Panc1 (cell line): ENCODE measurements around the gene TMEM212. TPM values are rescaled to one million over a fixed set of nuclear protein-coding genes. Genes with fewer than 3 reads are reported as not detected.
A peak's percentile ranks its signal among the peaks of the same experiment; 100 is the strongest.

ENCODE experiments used
- ATAC-seq: fragments of 200-7000 bp; cut with Tn5 transposase; 2 replicates; pipeline ENCODE4 v1.9.1; 2020; ENCODE audit warnings: mild to moderate bottlenecking, moderate library complexity
- Bru-seq: library from RNA; stranded (reverse); fragments of 400-500 nt; gene quantifications from one replicate; lab custom pipeline; 2021; lab: Mats Ljungman, UMichigan
- BruChase-seq, 2 experiments: library from RNA; stranded (reverse); fragments of 400-500 nt; gene quantifications; one replicate each; lab custom pipeline; 2021; lab: Mats Ljungman, UMichigan
- BruUV-seq: library from RNA; stranded (reverse); fragments of 400-500 nt; replicated peaks from 2 replicates; lab custom pipeline; 2021; lab: Mats Ljungman, UMichigan
- CTCF ChIA-PET: fragments of 300-600 bp; sonication (Branson Sonifier 250); formaldehyde crosslinking; loops from one replicate; lab custom pipeline; 2022; ENCODE audit warnings: antibody characterized with exemption; lab: Charles Lee
- POLR2A ChIA-PET: fragments of 300-600 bp; sonication (Branson Sonifier 250); formaldehyde crosslinking; loops from one replicate; lab custom pipeline; 2022; ENCODE audit warnings: antibody characterized with exemption; lab: Charles Lee
- DNase-seq: peaks from one replicate; pipeline ENCODE4 v3.0.0-alpha.2; 2010; ENCODE audit warnings: low read depth, low spot score
- H3K27ac ChIP-seq: 2 replicates; pipeline ENCODE4 v1.5.1; 2011; ENCODE audit warnings: mild to moderate bottlenecking, low read length, inconsistent platforms
- H3K27me3 ChIP-seq: fragments of 200-500 bp; sonication (Bioruptor generic); 2 replicates; pipeline ENCODE4 v1.6.0; 2014; ENCODE audit warnings: low read length, inconsistent platforms; ENCODE audit not compliant: control insufficient read depth, insufficient read depth
- H3K36me3 ChIP-seq: fragments of 200-500 bp; sonication (Bioruptor generic); 2 replicates; pipeline ENCODE4 v1.5.1; 2014; ENCODE audit warnings: inconsistent platforms, mild to moderate bottlenecking, low read length, moderate library complexity; ENCODE audit not compliant: control insufficient read depth, insufficient read depth
- H3K4me1 ChIP-seq: 2 replicates; pipeline ENCODE4 v1.5.1; 2011; ENCODE audit warnings: inconsistent platforms, mild to moderate bottlenecking, low read length, moderate library complexity; ENCODE audit not compliant: control insufficient read depth, insufficient read depth
- H3K4me3 ChIP-seq, 2 experiments: 2 replicates each; pipeline ENCODE4 v1.5.1; 2011 to 2012; ENCODE audit warnings: low read depth in 2 of 2, low read length in 2 of 2, mild to moderate bottlenecking in 2 of 2, inconsistent platforms in 1 of 2, moderate library complexity in 1 of 2
- H3K9me3 ChIP-seq: fragments of 200-500 bp; sonication (Bioruptor generic); 2 replicates; pipeline ENCODE4 v1.5.1; 2014; ENCODE audit warnings: low read depth, mild to moderate bottlenecking, inconsistent platforms, low read length, moderate library complexity; ENCODE audit not compliant: control insufficient read depth, insufficient read depth
- CTCF ChIP-seq: fragments of 450-650 bp; IDR thresholded peaks from 2 replicates; pipeline ENCODE4 v1.5.1; 2017; ENCODE audit warnings: mild to moderate bottlenecking
- POLR2AphosphoS5 ChIP-seq: IDR thresholded peaks from 2 replicates; pipeline ENCODE4 v1.6.1; 2012; ENCODE audit warnings: mild to moderate bottlenecking, low read depth, low read length, moderate library complexity
- SIN3A ChIP-seq: IDR thresholded peaks from 2 replicates; pipeline ENCODE4 v1.6.1; 2012; ENCODE audit warnings: low read depth, mild to moderate bottlenecking, low read length, moderate library complexity, borderline replicate concordance; ENCODE audit not compliant: insufficient read depth
- TCF7L2 ChIP-seq: IDR thresholded peaks from 2 replicates; pipeline ENCODE4 v1.6.1; 2011; ENCODE audit warnings: mild to moderate bottlenecking, low read depth, low read length, inconsistent platforms
- in situ Hi-C: cut with HindIII; loops from 2 replicates; pipeline ENCODE4 v1.10.0; 2016; ENCODE audit warnings: low sequenced_read_pairs, low pct_unique_long_range_greater_than_20kb
- intact Hi-C: fragments of 100-400 bp; cut with micrococcal nuclease; formaldehyde crosslinking; loops from one replicate; pipeline ENCODE4 v1.10.0; 2022; ENCODE audit not compliant: unreplicated experiment
- long read RNA-seq: library from polyadenylated mRNA; unstranded; transcript quantifications from one replicate; pipeline ENCODE4 v2.0.0, GENCODE V29; 2021; ENCODE audit not compliant: unreplicated experiment
- polyA plus RNA-seq: library from polyadenylated mRNA; unstranded; fragments of >200 nt; gene quantifications from one replicate; pipeline ENCODE4 v1.2.1, GENCODE V29; 2012; ENCODE audit warnings: missing spikeins; ENCODE audit not compliant: insufficient read length
- total RNA-seq: library from RNA; stranded (reverse); gene quantifications from one replicate; pipeline ENCODE4 v1.2.1, GENCODE V29; 2021; ENCODE audit not compliant: unreplicated experiment
- TF ChIP-seq, protein P1 (sequence below), 2 experiments: IDR thresholded peaks; 2 replicates each; pipeline ENCODE4 v1.6.1; 2011 to 2012; ENCODE audit warnings: low read depth in 2 of 2, control low read depth in 1 of 2, low read length in 1 of 2, mild to moderate bottlenecking in 1 of 2, moderate library complexity in 1 of 2; ENCODE audit not compliant: insufficient read depth in 1 of 2

TMEM212 gene
- total RNA-seq = not detected
- polyA plus RNA-seq = not detected
- percentile 6 among the genes with signal in this experiment for Bru-seq, nascent RNA
- percentile 13 among the genes with signal in this experiment for BruChase-seq, experiment 1, labeled RNA remaining after a 2-hour chase
- BruChase-seq, experiment 2, labeled RNA remaining after a 6-hour chase = percentile 6 among the genes with signal in this experiment
- long read RNA-seq = 0 reads

DNA sequence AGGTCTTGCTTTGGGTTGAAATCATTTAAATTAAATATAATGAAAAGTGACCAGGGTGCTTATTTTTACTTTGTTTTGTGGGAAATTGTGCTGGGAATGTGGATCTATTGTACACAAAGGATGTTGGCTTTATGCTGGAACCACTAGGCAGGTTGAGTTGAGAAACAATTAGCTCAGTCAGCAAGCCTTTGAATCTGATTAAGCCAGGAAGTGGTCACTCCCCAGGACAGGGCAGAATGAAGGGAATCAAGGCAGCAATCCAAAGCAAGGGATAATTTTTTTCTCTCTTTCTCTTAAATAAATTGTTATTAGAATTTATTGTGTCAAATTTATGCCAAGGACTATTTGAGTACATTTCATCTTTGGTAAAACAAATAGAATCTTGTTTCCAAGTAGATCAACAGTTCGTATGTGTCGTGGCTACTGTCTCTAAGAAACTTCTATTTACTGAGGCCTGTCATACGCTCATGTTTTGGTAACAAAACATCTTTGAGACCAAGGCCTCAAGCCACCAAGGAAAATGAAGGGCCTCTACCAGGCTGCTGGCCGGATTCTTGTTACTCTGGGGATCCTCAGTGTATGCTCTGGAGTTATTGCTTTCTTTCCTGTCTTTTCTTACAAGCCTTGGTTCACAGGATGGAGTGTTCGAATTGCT, at the start of gene TMEM212:
Gene TMEM212 (plus strand): TSS at position 486 of the 655 bp plus-strand sequence. CDS start 35 bp downstream, at position 521.
- H3K27ac ChIP-seq = no peak within 1 kb of the TSS
- ATAC-seq = peak; percentile 40; the same call in 1 of the 2 replicates
- POLR2A ChIA-PET = no interaction called here

DNA sequence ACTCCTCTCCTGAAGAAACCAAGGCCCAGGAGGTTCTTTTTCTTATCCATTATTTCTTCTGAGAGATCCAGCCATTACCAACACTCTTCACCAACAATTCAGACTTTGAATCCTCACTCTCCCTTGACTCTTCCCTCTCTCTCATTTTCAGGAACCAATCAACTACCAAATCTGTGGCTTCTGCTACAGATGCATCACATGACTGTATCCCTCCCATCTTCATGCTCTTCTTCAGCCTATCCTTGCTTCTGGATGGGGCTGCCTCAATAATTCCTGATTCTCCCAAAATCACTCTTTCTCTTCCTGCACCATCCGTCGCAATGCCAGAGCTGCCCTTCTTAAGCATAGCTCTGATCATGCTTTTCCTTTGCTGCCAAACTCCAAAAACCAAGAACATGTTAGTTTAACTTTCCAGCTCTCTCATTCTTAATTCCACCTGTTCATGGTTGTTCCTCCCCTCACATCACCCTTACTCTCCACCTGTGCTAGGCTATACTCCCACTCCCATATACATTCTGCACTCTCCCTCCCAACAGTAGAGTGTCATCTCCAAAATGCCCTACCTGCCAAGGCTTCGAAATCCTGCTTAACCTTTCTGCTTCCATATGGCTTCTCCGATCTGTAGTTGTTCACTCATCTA, 46.4 kb upstream of the TMEM212 start:
- intact Hi-C loops (no loop called here), in situ Hi-C loops (no loop called here)
- ATAC-seq (no peak), DNase-seq (no peak)
- H3K4me3 ChIP-seq = no peak overlapping the region
- peak overlapping the region; percentile 17; the same call in 1 of the 2 replicates for H3K27ac ChIP-seq
- CTCF ChIA-PET = interaction anchor here (0.7 kb wide), 1 partner anchor 13 kb away, joined by 7 read pairs; the partner anchor contains the start of gene PLD1
- POLR2A ChIA-PET = no interaction called here
- H3K27me3 ChIP-seq = no peaks in the 10 kb centered on the region
- no TSS peak for BruUV-seq
- no peak for TF ChIP-seq SIN3A
- TF ChIP-seq CTCF = no peak
- TF ChIP-seq POLR2AphosphoS5 = no peak
- TF ChIP-seq TCF7L2 = no peak
- TF ChIP-seq, protein P1, sequence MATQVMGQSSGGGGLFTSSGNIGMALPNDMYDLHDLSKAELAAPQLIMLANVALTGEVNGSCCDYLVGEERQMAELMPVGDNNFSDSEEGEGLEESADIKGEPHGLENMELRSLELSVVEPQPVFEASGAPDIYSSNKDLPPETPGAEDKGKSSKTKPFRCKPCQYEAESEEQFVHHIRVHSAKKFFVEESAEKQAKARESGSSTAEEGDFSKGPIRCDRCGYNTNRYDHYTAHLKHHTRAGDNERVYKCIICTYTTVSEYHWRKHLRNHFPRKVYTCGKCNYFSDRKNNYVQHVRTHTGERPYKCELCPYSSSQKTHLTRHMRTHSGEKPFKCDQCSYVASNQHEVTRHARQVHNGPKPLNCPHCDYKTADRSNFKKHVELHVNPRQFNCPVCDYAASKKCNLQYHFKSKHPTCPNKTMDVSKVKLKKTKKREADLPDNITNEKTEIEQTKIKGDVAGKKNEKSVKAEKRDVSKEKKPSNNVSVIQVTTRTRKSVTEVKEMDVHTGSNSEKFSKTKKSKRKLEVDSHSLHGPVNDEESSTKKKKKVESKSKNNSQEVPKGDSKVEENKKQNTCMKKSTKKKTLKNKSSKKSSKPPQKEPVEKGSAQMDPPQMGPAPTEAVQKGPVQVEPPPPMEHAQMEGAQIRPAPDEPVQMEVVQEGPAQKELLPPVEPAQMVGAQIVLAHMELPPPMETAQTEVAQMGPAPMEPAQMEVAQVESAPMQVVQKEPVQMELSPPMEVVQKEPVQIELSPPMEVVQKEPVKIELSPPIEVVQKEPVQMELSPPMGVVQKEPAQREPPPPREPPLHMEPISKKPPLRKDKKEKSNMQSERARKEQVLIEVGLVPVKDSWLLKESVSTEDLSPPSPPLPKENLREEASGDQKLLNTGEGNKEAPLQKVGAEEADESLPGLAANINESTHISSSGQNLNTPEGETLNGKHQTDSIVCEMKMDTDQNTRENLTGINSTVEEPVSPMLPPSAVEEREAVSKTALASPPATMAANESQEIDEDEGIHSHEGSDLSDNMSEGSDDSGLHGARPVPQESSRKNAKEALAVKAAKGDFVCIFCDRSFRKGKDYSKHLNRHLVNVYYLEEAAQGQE (IDR thresholded peaks at IDR 0.05; ENCODE audit: insufficient read depth in 1 of 2, low read depth in 2 of 2, low read length in 1 of 2) = no peak
- H3K36me3 ChIP-seq = no peaks in the 10 kb centered on the region
- no peaks in the 10 kb centered on the region for H3K9me3 ChIP-seq
- H3K4me1 ChIP-seq = peaks cover 42% of the 10 kb centered on the region

More for the DNA sequence above, at the start of gene TMEM212:
- Histone ChIP-seq H3K9me3 (no peaks in the 10 kb centered on the region), H3K4me1 (peaks cover 7% of the 10 kb centered on the region; the same call in 1 of the 2 replicates), H3K27me3 (no peaks in the 10 kb centered on the region), H3K36me3 (no peaks in the 10 kb centered on the region), H3K4me3 (no peak within 1 kb of the TSS)
- intact Hi-C loops = no loop called here
- no peak for DNase-seq
- no TSS peak for BruUV-seq
- CTCF ChIA-PET = no interaction called here
- no peak for TF ChIP-seq CTCF
- TF ChIP-seq SIN3A = no peak
- in situ Hi-C loops = no loop called here
